AG09319 (cell line): ENCODE data around the gene FRMD3.

Experiments used
- DNase-seq: peaks from one replicate; pipeline ENCODE4 v3.0.0-alpha.2; 2010; ENCODE audit warnings: low read depth; ENCODE audit errors: extremely low read depth
- CTCF ChIP-seq: IDR thresholded peaks from 2 replicates; pipeline ENCODE4 v1.5.1; 2011; ENCODE audit warnings: low read depth, mild to moderate bottlenecking, inconsistent platforms, low read length, moderate library complexity

The FRMD3 gene

GRCh38 chr9:83423815-83424707 lies 114.1 kb downstream of the FRMD3 start:
- DNase-seq = no peak
- no peak for TF ChIP-seq CTCF

- DNase-seq = no peak
- no peak for TF ChIP-seq CTCF
Measured at GRCh38 chr9:83422527-83422926, 115.7 kb downstream of the FRMD3 start.

DNA sequence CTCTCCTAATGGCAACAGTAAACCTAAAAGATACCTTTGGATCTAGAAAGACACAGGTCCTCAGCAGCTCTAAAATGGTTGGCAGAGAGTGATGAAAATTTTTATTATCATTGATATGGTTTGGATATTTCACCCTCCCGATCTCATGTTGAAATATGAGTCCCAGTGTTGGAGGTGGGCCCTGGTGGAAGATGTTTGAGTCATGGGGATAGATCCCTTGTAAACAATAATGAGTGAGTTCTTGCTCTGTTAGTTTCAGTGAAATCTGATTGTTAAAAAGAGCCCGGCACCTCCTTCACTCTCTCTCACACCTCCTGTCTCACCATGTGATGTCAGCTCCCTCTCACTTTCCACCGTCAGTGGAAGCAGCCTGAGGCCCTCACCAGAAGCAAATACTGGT lies 117.7 kb downstream of the FRMD3 start:
- DNase-seq = no peak
- no peak for TF ChIP-seq CTCF

DNA sequence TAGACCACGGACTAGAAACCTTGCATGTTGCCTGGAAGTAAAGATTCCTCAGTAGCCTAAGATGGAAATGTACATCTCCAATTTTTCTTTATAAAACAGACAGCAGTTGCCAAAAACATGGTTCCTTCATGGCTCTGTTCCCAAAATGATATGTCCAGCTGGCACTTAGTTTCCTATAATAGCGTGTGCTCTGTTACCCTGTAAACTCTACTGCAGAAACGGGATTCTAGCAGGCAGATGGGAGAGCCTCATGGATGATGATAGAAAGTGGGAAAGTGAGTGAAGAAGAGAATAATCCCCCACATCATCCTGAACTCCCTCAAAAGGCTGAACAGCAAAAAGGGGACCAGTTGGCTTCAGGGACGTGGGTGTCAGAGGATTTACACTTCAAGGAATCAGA lies 118.2 kb downstream of the FRMD3 start:
- TF ChIP-seq CTCF = no peak
- no peak for DNase-seq

- no peak for DNase-seq
- TF ChIP-seq CTCF = no peak
Measured at GRCh38 chr9:83418283-83418682, 119.9 kb downstream of the FRMD3 start.

GRCh38 chr9:83413367-83413766 lies 124.8 kb downstream of the FRMD3 start:
- TF ChIP-seq CTCF = no peak

DNA sequence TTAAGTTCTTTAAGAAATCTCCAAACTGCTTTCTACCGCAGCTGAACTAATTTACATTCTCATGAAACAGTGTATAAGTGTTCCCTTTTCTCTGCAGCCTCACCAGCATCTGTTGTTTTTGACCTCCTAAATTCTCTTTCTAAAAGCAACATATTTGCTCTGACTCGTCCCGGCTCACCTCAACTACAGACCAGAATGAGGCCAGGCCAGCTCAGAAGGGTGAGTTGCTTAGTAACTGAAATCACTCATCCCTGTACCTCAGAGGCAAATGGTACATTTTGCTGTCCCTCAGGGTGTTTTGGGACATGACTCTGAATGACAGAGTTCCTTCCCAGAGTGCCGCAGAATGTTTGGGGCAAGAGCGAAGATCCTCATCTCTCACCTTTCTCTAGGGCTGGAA lies 127.5 kb downstream of the FRMD3 start:
- TF ChIP-seq CTCF = no peak
- no peak for DNase-seq

More at GRCh38 chr9:83413367-83413766, 124.8 kb downstream of the FRMD3 start:
- DNase-seq = no peak
